Epidermal melanocyte (primary cell): Measurements from ENCODE around the gene RFC5.

Experiments
- DNase-seq: peaks from one replicate; pipeline ENCODE4 v3.0.0; 2011; ENCODE audit warnings: low spot score; ENCODE audit not compliant: insufficient read length

The RFC5 gene

DNA sequence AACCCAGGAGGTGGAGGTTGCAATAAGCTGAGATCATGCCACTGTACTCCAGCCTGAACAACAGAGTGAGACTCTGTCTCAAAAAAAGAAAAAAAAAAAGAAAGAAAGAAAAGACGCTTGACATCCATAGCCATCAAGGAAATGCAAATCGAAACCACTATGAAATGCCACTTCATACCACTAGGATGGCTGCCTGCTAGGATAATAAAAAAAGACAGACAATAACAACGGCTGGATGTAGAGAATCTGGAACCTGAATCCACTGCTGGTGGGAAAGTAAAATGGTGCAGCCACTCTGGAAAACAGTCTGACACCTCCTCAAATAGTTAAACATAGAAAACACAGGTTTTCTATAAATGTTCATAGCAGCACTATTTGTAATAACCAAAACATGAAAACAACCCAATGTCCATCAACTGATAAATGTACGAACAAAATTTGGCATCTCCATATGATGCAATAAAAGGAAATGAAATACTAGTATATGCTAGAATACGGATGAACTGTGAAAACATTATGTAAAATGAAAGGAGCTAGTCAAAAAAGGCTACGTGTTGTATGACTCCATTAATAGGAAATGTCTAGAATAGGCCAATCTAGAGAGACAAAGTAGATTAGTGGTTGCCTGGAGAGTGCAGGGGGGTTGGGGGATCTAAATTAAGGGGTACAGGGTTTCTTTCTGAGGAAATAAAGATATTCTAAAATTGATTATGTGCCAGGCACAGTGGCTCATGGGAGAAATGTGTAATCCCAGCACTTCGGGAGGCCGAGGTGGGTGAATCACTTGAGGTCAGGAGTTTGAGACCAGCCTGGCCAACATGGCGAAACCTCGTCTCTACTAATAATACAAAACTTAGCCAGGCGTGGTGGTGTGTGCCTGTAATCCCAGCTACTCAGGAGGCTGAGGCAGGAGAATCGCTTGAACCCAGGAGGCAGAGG lies 34.7 kb downstream of the RFC5 start:
- no peak for DNase-seq

DNA sequence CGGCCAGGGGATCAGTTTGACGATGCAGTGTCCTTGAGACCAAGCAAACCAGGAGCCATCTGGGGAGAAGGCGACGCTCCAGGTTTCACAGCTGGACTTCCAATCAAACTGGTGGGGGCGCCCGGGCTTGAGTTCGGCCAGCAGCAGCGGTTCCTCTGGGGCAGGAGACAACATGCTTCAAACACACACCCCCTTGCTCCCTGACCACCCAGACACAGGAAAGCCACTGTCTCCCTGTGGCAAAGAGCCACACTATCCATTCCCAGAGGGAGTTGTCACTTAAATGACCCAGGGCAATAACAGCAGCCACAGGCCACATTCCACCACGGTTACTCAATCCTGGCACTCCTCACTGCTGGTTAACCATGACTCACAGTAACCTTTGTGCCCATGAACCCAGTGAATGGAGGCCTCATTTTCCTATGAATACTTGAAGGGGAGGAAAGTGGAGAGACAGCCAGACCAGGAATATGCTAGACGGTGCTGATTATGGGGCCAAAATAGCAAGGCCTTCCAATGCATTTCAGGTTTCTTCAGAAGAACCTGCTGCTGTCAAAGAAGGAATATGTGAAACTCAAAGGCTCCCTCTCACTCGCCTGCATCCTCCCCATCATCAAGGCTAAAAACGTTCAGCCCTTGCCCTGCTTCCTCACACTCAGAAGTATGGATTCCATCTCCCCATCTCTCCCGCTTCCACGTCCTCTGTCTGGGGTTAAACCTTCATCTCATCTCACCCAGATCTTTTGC lies 36.0 kb downstream of the RFC5 start:
- DNase-seq, result peak; percentile 87

DNA sequence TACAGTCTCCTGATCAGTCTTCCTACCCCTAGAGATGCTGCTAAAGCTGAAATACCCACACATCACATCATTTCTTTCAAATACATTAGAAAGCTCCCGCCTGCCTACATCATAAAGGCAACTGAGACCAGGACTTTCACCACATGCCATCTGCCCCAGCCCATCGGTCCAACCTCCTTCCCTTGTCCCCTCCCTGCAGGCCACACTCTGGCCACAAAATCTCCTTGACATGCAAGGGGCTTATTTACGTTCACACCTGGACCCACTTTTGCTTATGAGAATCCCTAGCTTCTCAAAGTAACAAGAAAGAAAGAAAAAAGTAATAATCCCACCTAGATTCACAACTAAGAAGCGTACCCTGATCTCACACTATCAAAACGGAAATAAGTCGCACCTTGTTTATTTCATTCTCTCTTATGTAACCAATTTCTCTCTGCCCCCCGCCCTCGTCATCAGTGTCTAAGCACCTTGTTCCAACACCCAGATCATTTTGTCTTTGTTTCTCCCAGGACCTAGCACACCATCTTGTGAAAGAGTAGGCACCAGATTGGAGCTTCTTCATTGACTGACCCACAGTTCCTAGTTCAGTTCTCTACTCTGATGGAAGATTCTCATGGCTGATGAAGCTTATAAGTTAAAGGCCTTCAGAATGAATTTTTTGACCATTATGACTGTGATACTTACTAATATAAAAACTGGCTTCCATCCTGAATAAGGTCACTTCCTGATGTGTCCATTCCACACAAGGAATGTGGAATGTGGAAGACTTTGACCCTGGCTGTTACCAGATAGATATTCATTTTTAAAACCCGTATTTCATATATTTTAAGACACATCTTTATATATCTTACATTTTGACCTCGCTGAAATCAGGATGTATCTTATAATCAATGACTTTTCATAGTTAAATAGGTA lies 36.8 kb downstream of the RFC5 start:
- DNase-seq, result no peak

DNA sequence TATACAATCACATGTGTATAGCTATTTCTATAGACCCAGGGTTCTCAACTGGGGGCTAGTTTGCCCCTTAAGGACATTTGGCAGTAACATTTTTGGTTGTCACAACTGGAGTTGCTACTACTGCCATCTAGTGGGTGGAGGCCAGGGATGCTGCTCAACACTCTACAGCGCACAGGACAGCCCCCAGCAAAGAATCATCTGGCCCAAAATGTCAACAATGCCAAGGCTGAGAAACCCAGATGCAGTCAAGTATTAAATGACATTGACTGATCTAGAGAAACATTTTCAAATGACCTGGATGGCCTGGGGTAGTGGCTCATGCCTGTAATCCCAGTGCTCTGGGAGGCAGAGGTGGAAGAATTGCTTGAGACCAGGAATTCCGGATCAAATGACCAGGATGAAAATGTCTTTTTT lies 38.6 kb downstream of the RFC5 start:
- no peak for DNase-seq

DNA sequence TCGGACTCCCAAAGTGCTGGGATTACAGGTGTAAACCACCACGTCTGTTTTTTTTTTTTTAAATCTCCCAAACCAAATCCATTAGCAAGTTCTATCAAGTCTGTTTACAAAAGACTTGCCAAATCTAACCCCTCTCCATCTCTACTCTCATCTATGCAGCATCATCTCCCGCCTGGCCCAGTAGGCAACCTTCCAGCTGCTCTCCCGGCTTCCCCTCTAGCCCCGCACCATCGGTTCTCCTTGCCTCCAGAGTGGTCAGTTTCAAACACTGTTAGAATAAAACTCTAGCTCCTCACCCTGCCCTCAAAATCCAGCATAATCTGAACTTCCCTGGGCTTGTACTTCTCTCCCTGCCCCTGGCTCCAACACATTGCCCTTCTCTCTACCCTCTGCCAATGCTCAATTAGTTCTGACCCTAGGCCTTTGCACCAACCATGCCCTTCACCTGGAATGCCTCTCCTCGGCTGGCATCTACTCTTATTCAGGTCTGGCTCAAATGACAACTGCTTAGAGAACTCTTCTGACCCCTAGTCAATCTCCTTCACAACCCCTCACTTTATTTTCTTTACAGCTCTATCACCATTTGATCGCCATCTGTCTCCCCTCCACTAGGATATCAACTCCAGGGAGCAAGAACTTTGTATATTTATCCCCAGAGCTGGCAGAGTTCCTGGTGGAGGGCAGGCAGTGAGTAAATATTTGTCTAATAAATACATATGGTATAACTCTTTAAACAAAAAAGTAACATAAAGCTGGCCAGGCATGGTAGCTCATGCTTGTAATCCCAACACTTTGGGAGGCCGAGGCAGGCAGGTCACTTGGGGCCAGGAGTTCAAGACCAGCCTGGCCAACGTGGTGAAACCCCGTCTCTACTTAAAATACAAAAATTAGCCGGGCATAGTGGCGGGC lies 39.6 kb downstream of the RFC5 start:
- no peak for DNase-seq

DNA sequence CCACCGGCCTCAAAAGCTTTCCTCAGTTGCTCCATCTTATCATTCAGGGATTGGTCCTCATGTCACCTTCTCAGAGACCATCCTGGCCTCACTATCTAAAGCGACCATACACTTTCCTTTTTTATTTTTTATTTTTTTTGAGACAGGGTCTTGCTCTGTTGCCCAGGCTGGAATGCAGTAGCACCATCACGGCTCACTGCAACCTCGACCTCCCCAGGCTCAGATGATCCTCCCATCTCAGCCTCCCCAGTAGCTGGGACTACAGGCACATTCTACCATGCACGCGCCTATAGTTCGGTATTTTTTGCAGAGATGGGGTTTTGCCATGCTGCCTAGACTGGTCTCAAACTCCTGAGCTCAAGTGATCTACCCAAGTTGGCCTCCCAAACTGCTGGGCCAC lies 41.7 kb downstream of the RFC5 start:
- no peak for DNase-seq

DNA sequence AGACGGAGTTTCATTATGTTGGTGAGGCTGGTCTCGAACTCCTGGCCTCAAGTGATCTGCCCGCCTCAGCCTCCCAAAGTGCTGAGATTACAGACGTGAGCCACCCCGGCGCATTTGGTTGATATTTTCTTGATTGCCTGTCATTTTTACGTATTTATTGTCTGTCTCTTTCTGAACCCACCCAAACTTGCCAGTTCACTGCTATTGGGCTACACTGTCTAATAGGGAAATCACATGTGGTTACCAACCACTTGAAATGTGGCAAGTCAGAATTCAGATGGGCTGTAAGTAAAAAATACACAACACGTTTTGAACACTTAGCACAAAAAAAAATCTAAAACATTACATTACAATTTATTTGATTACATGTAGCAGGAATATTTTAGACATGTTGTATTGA lies 42.4 kb downstream of the RFC5 start:
- DNase-seq, result no peak

DNA sequence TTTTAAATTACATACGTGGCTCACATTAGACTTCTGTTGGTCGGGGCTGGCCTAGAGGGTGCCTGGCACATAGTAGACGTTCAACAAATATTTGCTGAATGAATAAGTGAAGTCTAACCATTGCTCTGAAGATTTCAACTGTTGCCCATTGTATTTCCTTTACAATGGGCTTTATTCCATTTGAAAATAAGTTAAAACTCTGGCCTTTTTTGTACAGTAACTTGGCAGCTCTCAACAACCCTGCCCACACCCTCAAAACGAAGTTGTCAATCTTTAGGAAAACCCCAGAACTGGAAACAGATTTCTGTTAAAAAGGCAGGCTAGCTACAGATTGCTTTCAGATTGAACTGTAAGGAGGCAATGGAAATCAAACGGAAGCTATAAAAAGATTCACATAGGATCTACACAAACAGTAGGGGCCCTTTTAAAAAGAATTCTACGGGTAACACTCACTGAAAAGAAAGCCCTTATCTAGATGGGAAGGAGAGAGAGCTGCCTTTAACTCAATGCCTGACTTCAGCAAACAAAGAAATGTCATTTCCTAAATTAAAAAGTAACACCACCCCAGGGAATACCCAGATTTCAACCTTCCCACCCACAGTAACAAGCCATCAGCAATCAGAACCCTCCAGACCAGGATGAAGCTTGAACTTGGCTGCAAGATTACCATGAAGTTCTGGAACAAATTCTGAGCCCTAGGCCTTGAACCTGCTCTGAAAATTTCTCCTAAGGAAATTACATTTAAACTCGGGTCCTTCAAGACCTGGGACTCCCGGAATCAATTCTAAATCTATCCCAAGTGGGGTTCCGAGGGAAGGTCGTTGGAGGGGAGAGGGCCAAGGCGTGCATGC lies 43.1 kb downstream of the RFC5 start:
- peak; percentile 24 for DNase-seq

DNA sequence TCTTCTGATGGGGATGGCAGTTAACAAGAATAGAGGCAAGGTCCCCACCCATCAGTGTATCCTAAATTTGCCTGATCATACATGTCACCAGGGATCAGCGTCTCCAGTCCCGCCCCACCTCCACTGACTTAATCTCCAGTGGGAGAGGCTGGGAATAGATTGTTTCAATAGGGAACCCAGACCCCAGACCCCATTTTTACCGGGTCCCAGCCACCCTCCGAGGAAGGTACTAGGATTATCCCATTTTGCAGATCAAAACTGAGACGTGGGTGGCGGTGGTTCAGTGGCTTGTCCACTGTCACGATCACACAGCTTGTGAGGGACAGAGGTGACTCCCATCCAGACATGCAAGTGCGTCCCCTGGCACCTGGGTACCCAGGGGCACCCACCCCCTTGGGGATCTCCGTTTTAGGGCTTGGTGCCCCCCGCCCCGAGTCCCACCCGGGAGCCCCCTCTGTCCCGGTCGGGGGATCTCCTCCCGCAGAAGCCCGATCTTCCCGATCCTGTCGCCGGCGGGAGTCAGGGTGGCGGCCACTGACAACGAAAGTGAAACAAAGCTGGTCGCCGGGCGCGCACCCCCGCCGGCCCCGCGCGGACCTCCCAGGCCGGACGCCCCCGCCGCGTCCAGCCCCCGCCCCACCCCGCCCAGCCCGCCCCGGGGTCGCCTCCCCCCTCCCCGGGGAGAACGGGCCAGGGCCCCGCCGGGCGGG lies 44.0 kb downstream of the RFC5 start:
- DNase-seq, result no peak

DNA sequence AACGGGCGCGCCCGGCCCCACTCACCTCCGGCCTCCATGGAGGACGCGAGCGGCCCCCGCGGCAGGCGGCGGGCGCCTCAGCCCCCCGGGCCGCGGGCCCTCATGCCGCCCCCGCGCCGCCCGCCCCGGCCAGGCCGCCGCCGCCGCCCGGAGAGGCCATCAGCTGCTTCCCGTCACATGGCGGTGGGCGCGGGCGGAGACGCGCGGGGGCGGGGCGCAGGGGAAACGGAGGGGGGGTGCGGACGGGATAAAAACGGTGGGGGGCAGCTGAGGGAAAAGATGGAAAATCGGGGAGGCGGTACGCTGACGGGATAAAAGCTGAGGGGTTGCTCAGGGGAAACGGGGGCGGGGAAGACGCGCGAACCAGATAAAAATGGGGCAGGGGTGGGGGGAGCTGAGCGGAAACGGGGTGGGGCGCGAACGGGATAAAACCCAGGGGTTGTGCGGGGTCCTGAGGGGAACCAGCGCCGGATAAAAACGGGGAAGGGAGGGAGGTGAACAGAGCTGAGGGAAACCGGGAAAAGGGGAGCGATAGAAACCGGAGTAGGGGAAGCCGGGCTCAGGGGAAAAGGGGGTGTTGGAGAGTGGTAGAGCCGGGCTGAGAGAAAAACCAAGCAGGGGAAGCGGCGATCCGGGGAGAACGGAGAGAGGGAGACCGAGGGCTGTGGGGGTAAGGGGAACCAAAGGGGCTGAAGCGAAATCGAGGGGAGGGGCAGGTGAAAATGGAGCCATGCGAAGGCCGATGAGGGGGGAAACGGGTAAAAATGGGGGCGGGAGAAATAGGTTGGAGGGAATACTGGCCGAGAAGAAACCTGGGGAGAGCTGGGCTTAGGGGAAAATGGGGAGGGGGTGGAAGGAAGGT lies 44.7 kb downstream of the RFC5 start, which contains the start of gene WSB2:
TSS of gene WSB2 (minus strand) at position 169 of the 862 bp plus-strand sequence. CDS start at position 38, 131 bp downstream.
- peak; percentile 30 for DNase-seq

DNA sequence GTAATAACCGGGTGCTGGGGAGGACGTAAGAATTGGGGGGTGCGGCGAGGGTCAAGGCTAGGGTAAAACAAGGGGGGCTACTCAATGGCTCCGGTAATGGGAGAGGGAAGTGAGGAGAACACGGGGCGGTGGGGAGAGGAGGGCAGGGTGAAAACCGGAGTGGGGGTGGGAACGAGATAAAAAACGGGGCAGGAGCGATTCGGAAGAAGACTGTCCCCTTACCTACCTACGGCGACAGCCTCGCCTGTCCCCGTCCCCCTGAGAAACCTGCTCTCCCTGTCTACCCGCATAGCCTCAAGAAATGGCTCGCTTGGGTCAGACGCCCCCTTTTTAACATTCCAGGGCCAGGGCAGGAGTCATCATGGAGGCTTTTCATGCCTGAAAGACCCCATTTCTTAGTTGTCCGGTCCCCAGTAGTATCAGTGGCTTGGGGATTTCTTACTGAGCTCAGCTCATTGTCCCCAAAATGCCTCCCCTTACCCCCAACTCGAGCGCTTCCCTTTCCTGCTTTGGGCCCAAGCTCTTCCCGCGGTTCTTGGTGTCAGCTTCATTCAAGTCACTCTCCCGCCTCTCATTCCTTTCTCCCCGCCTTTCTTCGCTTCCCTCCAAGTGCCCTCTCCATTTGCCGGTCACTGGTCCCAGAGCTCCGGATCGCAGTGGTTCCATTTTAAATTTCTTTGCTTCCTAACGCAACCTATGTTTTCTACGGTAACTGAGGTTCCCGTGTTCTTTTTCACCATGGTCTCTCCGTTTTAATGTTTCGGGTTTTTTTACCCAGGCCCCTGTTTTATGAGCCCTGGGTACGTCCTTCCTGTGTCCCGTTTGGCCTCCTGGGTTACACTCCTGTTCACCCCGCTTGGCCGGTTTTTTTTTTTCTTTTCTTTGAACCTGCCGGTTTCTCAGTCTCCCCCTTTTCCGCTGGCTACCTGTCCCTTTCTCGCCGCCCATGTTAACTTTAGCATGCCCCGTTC lies 45.7 kb downstream of the RFC5 start:
- peak; percentile 70 for DNase-seq

DNA sequence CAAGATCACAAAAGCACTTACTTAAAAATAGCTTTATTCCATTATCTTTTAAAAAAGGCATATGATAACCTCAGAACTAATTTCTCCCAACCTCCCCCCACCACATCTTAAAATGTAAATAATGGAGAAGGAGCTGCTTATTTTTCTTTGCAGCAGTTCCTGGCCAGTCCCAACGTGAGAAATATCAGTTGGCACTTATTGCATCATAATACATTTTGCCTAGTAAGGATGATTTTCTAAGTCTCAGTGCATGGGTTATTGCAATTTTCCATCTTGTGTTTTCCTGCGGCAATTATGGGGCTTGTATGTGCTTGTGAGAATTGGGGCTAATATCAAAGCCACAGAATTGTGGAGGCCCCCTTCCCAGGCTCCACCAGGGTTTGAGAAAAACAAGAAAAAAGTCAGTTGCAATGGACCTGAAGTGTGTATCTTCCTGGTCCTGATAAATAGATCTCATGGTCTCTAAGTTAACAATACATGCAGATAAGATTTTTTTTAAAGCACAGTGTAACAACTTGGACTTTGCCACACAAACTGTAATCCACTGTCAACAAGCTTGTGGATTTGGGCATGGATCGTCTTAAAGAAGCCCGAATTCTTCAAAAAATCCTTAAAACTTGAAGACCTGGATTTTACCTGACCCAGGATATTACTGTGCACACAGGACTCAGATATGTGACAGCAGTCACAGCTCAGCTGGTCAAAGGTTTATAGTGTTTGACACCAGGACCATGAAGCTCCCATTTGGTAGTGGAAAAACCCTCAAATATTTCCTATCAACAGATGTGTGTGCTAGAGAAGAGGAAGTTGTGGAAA lies 47.3 kb downstream of the RFC5 start:
- DNase-seq, result no peak

DNA sequence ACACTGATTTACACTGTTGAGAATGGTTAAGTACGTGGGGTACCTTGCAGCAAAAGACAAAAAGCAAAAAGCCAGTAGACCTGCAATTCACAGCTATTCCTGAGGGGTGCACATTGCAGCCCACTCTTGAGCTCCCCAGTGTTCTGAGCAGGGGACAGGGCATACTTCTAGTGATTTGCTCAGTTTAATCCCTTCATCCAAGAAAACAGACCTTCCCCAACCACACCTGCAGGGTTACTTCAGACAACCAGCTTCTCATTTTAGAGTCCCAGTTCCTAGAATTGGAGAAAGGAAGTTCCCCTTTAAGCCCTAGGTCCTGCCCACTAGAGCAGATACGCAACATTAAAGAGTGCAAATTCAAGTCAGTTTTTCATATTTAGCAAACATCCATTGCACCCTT lies 48.1 kb downstream of the RFC5 start:
- DNase-seq, result no peak

DNA sequence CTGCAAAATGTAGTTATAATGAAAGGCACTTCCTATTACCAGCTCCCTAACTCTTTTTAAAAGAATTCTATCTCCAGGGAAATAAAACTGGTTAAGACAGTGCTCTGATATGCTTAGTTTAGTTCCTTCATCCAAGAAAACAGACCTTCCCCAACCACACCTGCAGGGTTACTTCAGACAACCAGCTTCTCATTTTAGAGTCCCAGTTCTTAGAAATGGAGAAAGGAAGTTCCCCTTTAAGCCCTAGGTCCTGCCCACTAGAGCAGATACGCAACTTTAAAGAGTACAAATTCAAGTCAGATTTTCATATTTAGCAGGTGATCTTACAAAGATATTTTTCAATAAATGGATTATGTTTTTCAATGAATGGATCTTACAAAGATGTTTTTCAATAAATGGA lies 48.9 kb downstream of the RFC5 start:
- no peak for DNase-seq

DNA sequence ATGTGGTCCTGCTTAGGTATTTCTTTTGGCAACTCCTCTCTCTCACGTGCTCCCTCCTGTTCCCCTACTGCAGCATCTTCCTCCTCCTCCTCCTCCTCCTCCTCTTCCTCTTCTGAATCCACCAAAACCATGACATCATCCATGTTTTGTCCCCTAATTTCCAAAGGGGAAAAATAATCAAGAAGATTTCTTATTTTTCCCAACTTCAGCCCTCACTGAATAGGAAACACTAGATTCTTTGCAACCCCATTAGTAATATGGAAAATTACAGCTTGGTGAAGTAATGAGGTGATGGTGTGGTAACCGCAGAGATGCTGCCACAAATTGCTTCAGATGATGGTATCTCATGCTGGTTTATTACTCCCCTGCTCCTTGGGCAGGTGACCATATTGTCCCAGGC lies 51.9 kb downstream of the RFC5 start:
- DNase-seq, result no peak

DNA sequence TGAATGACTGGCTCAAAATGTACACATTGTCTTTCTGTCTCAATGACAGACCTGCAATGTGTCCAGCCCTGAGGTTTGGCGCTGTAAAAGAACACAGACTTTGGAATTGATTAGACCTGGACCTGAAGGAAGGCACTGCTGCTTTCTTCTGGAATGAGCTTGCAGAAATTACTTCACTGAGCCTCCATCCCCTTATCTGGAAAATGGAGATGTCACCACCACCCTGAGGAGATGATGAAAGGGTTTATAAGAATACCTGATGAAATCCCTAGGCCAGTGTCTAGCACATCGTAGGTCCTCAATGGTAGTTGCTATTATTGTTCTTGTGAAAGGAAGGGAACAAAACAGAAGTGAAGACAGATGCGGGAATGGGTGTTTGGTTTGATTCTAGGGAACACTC lies 54.1 kb downstream of the RFC5 start:
- DNase-seq, result no peak
